DOHH2 (cell line): ENCODE data around the gene PIGT.

ENCODE experiments used
- H3F3A ChIP-seq: fragments of 200-600 bp; sonication (generic), shearing (Covaris generic); 2 replicates; pipeline ENCODE4 v1.6.0; 2016; ENCODE audit warnings: antibody characterized with exemption, mild to moderate bottlenecking; ENCODE audit not compliant: control insufficient read depth, insufficient read depth
- H3K27ac ChIP-seq: fragments of 200-600 bp; sonication (generic); 2 replicates; pipeline ENCODE4 v1.5.1; 2014; ENCODE audit warnings: low read depth, mild to moderate bottlenecking, low read length, moderate library complexity
- H3K27me3 ChIP-seq: fragments of 200-600 bp; sonication (generic); 2 replicates; pipeline ENCODE4 v1.6.1; 2014; ENCODE audit warnings: mild to moderate bottlenecking, low read length, mixed read lengths; ENCODE audit not compliant: control insufficient read depth
- H3K36me3 ChIP-seq: fragments of 200-600 bp; sonication (generic); 2 replicates; pipeline ENCODE4 v1.6.1; 2014; ENCODE audit warnings: mild to moderate bottlenecking, low read length, moderate library complexity, mixed read lengths; ENCODE audit not compliant: control insufficient read depth
- H3K4me1 ChIP-seq: fragments of 200-600 bp; sonication (generic); 2 replicates; pipeline ENCODE4 v1.6.1; 2014; ENCODE audit warnings: mild to moderate bottlenecking, low read length, mixed read lengths; ENCODE audit not compliant: control insufficient read depth
- H3K4me2 ChIP-seq: fragments of 200-600 bp; sonication (generic); 2 replicates; pipeline ENCODE4 v1.6.0; 2014; ENCODE audit warnings: mild to moderate bottlenecking, low read length, moderate library complexity
- H3K4me3 ChIP-seq: fragments of 200-600 bp; sonication (generic); 2 replicates; pipeline ENCODE4 v1.5.1; 2014; ENCODE audit warnings: mild to moderate bottlenecking, low read length, mixed read lengths
- H3K79me2 ChIP-seq: fragments of 200-600 bp; sonication (generic); 2 replicates; pipeline ENCODE4 v1.6.1; 2014; ENCODE audit warnings: mild to moderate bottlenecking, low read length, mixed read lengths; ENCODE audit not compliant: control insufficient read depth
- H3K9me2 ChIP-seq: fragments of 200-600 bp; sonication (generic); replicated peaks from 2 replicates; pipeline ENCODE4 v1.6.1; 2014; ENCODE audit warnings: mild to moderate bottlenecking, low read length, mixed read lengths; ENCODE audit not compliant: control insufficient read depth
- H3K9me3 ChIP-seq: fragments of 200-600 bp; sonication (generic); 2 replicates; pipeline ENCODE4 v1.6.1; 2014; ENCODE audit warnings: antibody characterized with exemption, low read length, mixed read lengths; ENCODE audit not compliant: control insufficient read depth, insufficient read depth
- H4K20me1 ChIP-seq: fragments of 200-600 bp; sonication (generic); 2 replicates; pipeline ENCODE4 v1.6.0; 2014; ENCODE audit warnings: low read depth, mild to moderate bottlenecking, antibody characterized with exemption, low read length, moderate library complexity; ENCODE audit not compliant: control insufficient read depth, insufficient read depth
- EZH2phosphoT487 ChIP-seq: fragments of 200-600 bp; sonication (generic); IDR thresholded peaks from 2 replicates; pipeline ENCODE4 v1.6.1; 2017; ENCODE audit warnings: borderline replicate concordance, mild to moderate bottlenecking, antibody characterized with exemption, low read length, moderate library complexity, mixed read lengths
- TF ChIP-seq, protein P1 (sequence below): fragments of 200-600 bp; sonication (generic); IDR thresholded peaks from one replicate; pipeline ENCODE4 v1.5.1; 2014; ENCODE audit warnings: antibody characterized with exemption, mild to moderate bottlenecking, low read depth, low read length; ENCODE audit not compliant: poor library complexity, severe bottlenecking

The PIGT gene

DNA sequence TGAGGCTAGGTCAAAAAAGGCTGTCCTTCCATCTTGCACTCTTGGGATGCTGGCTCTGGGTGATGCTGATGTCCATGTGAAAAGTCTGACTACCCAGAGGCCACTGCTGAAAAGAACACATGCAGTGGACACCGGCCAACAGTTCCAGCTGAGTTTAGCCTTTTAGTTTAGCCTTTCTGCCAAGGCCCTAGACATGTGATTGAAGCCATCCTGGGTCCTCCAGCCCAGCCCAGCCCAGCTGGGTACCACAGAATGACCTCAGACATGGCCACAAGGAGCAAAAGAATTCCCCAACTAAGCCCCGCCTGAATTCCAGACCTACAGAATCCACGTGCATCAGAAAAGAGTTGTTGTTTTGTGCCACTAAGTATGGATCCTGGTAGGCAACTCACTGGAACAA is 17.4 kb downstream of the PIGT start:
- Histone ChIP-seq H3K36me3 (peaks cover 19% of the 10 kb centered on the region), H3K4me2 (peak overlapping the region; percentile 86)

DNA sequence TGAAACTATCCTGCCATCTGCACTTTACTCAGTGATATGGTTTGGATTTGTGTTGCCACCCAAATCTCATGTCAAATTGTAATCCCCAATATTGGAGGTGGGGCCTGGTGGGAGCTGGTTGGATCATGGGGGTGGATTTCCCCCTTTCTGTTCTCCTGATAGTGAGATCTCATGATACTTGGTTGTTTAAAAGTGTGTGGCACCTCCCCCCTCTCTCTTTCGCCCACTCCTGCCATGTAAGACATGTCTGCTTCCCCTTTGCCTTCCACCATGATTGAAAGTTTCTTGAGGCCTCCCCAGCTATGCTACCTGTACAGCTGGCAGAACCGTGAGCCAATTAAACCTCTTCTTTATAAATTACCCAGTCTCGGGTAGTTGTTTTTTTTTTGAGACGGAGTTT is 18.0 kb downstream of the PIGT start:
- no peak overlapping the region for H3K4me2 ChIP-seq
- H3K4me3 ChIP-seq = no peak overlapping the region
- no peaks in the 10 kb centered on the region for H3K27me3 ChIP-seq
- H4K20me1 ChIP-seq = no peaks in the 10 kb centered on the region
- H3K9me3 ChIP-seq = no peaks in the 10 kb centered on the region
- H3K9me2 ChIP-seq = no peaks in the 10 kb centered on the region
- H3K4me1 ChIP-seq = peaks cover 46% of the 10 kb centered on the region
- H3K79me2 ChIP-seq = no peaks in the 10 kb centered on the region
- no peak overlapping the region for H3K27ac ChIP-seq
- H3F3A ChIP-seq = peaks cover 8% of the 10 kb centered on the region
- H3K36me3 ChIP-seq = peaks cover 19% of the 10 kb centered on the region
- no peak for TF ChIP-seq EZH2phosphoT487
- TF ChIP-seq, protein P1, sequence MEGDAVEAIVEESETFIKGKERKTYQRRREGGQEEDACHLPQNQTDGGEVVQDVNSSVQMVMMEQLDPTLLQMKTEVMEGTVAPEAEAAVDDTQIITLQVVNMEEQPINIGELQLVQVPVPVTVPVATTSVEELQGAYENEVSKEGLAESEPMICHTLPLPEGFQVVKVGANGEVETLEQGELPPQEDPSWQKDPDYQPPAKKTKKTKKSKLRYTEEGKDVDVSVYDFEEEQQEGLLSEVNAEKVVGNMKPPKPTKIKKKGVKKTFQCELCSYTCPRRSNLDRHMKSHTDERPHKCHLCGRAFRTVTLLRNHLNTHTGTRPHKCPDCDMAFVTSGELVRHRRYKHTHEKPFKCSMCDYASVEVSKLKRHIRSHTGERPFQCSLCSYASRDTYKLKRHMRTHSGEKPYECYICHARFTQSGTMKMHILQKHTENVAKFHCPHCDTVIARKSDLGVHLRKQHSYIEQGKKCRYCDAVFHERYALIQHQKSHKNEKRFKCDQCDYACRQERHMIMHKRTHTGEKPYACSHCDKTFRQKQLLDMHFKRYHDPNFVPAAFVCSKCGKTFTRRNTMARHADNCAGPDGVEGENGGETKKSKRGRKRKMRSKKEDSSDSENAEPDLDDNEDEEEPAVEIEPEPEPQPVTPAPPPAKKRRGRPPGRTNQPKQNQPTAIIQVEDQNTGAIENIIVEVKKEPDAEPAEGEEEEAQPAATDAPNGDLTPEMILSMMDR = no peak

More for the DNA sequence above, 17.4 kb downstream of the PIGT start:
- Histone ChIP-seq H3K79me2 (no peaks in the 10 kb centered on the region), H3K27ac (peak overlapping the region; percentile 87), H3F3A (peaks cover 8% of the 10 kb centered on the region), H4K20me1 (no peaks in the 10 kb centered on the region), H3K9me3 (no peaks in the 10 kb centered on the region), H3K4me1 (peaks cover 46% of the 10 kb centered on the region), H3K4me3 (0 out of 2 replicates have a peak overlapping the region, but pooled peaks have one; percentile 64), H3K27me3 (no peaks in the 10 kb centered on the region), H3K9me2 (no peaks in the 10 kb centered on the region)
- TF ChIP-seq, protein P1 = no peak
- TF ChIP-seq EZH2phosphoT487 = no peak

DNA sequence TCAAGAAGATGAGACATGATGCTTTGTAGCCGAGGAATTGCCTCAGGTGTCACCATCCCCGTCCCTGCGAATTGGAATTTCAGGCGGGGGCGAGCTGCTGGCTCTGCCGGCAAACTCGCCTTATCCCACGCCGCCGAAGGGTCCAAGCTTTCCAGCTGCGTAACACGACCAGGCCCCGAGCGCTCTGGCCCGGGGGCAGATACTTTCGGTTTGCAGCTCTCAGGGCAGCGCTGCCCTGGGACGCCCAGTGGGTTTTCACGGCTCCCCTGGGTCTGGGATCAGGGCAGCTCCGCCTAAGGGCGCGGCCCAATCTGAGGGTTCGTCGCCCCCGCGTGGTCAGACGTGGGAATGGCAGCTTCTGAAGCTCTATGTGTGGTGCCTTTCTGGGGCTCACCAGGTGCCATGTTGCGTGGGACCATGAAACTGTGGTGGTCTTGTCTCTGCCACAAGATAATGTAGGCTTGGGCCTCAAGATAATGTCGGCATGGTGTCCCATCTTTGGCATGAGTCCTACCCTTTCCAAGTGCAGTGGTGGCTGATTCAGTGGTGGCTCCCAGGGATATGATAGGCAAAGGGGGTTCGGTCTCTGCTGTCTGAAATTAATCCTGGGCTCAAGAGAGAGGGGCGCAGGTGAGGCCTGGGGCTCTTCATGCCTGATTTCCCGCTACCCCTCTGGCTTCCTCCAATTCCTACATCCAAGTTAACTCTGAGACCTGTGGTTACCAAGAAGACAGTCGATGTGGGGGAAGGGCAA is 21.0 kb downstream of the PIGT start:
- peak overlapping the region; percentile 78 for H3K4me3 ChIP-seq
- H3K4me2 ChIP-seq = peak overlapping the region; percentile 92
- no peak for TF ChIP-seq EZH2phosphoT487
- TF ChIP-seq, protein P1 = peak; percentile 92

More for the DNA sequence above, 21.0 kb downstream of the PIGT start:
- H3K36me3 ChIP-seq = peaks cover 13% of the 10 kb centered on the region
- no peak overlapping the region for H3K27ac ChIP-seq
- H4K20me1 ChIP-seq = no peaks in the 10 kb centered on the region
- no peaks in the 10 kb centered on the region for H3K9me2 ChIP-seq
- H3K4me1 ChIP-seq = peaks cover 39% of the 10 kb centered on the region
- no peaks in the 10 kb centered on the region for H3K79me2 ChIP-seq
- H3F3A ChIP-seq = peaks cover 8% of the 10 kb centered on the region
- H3K9me3 ChIP-seq = no peaks in the 10 kb centered on the region
- no peaks in the 10 kb centered on the region for H3K27me3 ChIP-seq
